GM18502 (cell line): ENCODE data around the gene RBM14.

Experiments
- ATAC-seq: cut with Tn5 transposase; IDR thresholded peaks from one replicate; pipeline ENCODE4 v1.9.1; 2021; ENCODE audit warnings: mild to moderate bottlenecking; ENCODE audit not compliant: unreplicated experiment, poor library complexity

Gene RBM14

GRCh38 chr11:66670816-66671215, 54.4 kb downstream of the RBM14 start:
- no peak for ATAC-seq

- ATAC-seq = no peak
These were observed 58.7 kb downstream of the RBM14 start for GRCh38 chr11:66674964-66675602.

- no peak for ATAC-seq
These were observed 60.0 kb downstream of the RBM14 start for GRCh38 chr11:66676282-66676919.
